ENCODE data around the gene ABHD17B. TPM values are rescaled to one million over a fixed set of nuclear protein-coding genes. Genes with fewer than 3 reads are reported as not detected.

The ABHD17B gene
- total RNA-seq, 2 donors from 2014 or later = 15.4 to 16.2 TPM

GRCh38 chr9:71928806-71929205, 17.8 kb upstream of the ABHD17B start:
- no peak overlapping the region for H3K27ac Mint-ChIP-seq
- peaks cover 0 to 5% of the 10 kb centered on the region in 2 donors for H3K36me3 Mint-ChIP-seq (ENCODE audit: insufficient read depth in 2 of 2)
- no peak for ATAC-seq (replicated peaks in 1 of 2)
- no peaks in the 10 kb centered on the region for H3K4me1 Mint-ChIP-seq (ENCODE audit: low read depth)
- H3K27me3 Mint-ChIP-seq (ENCODE audit: low read depth) = no peaks in the 10 kb centered on the region
- no peaks in the 10 kb centered on the region for H3K9me3 Mint-ChIP-seq
- DNase-seq = no peak
- no peak overlapping the region for H3K4me3 Mint-ChIP-seq

- Mint-ChIP-seq H3K4me3 (no peak overlapping the region), H3K4me1 (ENCODE audit: low read depth) (no peaks in the 10 kb centered on the region), H3K27me3 (ENCODE audit: low read depth) (no peaks in the 10 kb centered on the region), H3K27ac (no peak overlapping the region), H3K36me3 (ENCODE audit: insufficient read depth in 2 of 2) (peaks cover 0 to 5% of the 10 kb centered on the region in 2 donors), H3K9me3 (no peaks in the 10 kb centered on the region)
- no peak for ATAC-seq (replicated peaks in 1 of 2)
- DNase-seq = no peak
Observed at GRCh38 chr9:71928376-71928775, 17.4 kb upstream of the ABHD17B start.

- DNase-seq (no peak), ATAC-seq (replicated peaks in 1 of 2) (no peak)
- Mint-ChIP-seq H3K27me3 (ENCODE audit: low read depth) (no peaks in the 10 kb centered on the region), H3K27ac (no peak overlapping the region), H3K9me3 (no peaks in the 10 kb centered on the region), H3K36me3 (ENCODE audit: insufficient read depth in 2 of 2) (peaks cover 0 to 3% of the 10 kb centered on the region in 2 donors), H3K4me3 (no peak overlapping the region), H3K4me1 (ENCODE audit: low read depth) (no peaks in the 10 kb centered on the region)
Observed at GRCh38 chr9:71925834-71926233, 14.8 kb upstream of the ABHD17B start.

GRCh38 chr9:71924576-71924975, 13.6 kb upstream of the ABHD17B start:
- H3K4me3 Mint-ChIP-seq = no peak overlapping the region
- H3K27ac Mint-ChIP-seq = no peak overlapping the region
- H3K36me3 Mint-ChIP-seq (ENCODE audit: insufficient read depth in 2 of 2) = peaks cover 0 to 4% of the 10 kb centered on the region in 2 donors
- no peaks in the 10 kb centered on the region for H3K4me1 Mint-ChIP-seq (ENCODE audit: low read depth)
- H3K9me3 Mint-ChIP-seq = no peaks in the 10 kb centered on the region
- H3K27me3 Mint-ChIP-seq (ENCODE audit: low read depth) = no peaks in the 10 kb centered on the region
- ATAC-seq (replicated peaks in 1 of 2) (no peak), DNase-seq (no peak)

- no peak for DNase-seq
- H3K4me1 Mint-ChIP-seq (ENCODE audit: low read depth) = peaks cover 11% of the 10 kb centered on the region
- H3K27me3 Mint-ChIP-seq (ENCODE audit: low read depth) = no peaks in the 10 kb centered on the region
- ATAC-seq (replicated peaks in 1 of 2) = no peak
- H3K4me3 Mint-ChIP-seq = no peak overlapping the region
- H3K36me3 Mint-ChIP-seq (ENCODE audit: insufficient read depth in 2 of 2) = peaks cover 0 to 7% of the 10 kb centered on the region in 2 donors
- H3K27ac Mint-ChIP-seq = no peak overlapping the region
- H3K9me3 Mint-ChIP-seq = no peaks in the 10 kb centered on the region
Observed at GRCh38 chr9:71921190-71921814, 10.3 kb upstream of the ABHD17B start.

GRCh38 chr9:71920456-71921189, 9.6 kb upstream of the ABHD17B start:
- no peaks in the 10 kb centered on the region for H3K27me3 Mint-ChIP-seq (ENCODE audit: low read depth)
- ATAC-seq (replicated peaks in 1 of 2) (no peak), DNase-seq (no peak)
- no peak overlapping the region for H3K27ac Mint-ChIP-seq
- peaks cover 16% of the 10 kb centered on the region for H3K4me1 Mint-ChIP-seq (ENCODE audit: low read depth)
- no peaks in the 10 kb centered on the region for H3K9me3 Mint-ChIP-seq
- peaks cover 0 to 7% of the 10 kb centered on the region in 2 donors for H3K36me3 Mint-ChIP-seq (ENCODE audit: insufficient read depth in 2 of 2)
- H3K4me3 Mint-ChIP-seq = no peak overlapping the region

- ATAC-seq (replicated peaks in 1 of 2) (no peak), DNase-seq (no peak)
- H3K4me3 Mint-ChIP-seq = no peak overlapping the region
- peaks cover 0 to 7% of the 10 kb centered on the region in 2 donors for H3K36me3 Mint-ChIP-seq (ENCODE audit: insufficient read depth in 2 of 2)
- peaks cover 34% of the 10 kb centered on the region for H3K4me1 Mint-ChIP-seq (ENCODE audit: low read depth)
- no peaks in the 10 kb centered on the region for H3K27me3 Mint-ChIP-seq (ENCODE audit: low read depth)
- H3K27ac Mint-ChIP-seq = no peak overlapping the region
- no peaks in the 10 kb centered on the region for H3K9me3 Mint-ChIP-seq
Observed at GRCh38 chr9:71918419-71918818, 7.4 kb upstream of the ABHD17B start.

- Mint-ChIP-seq H3K36me3 (ENCODE audit: insufficient read depth in 2 of 2) (peaks cover 0 to 4% of the 10 kb centered on the region in 2 donors), H3K27me3 (ENCODE audit: low read depth) (no peaks in the 10 kb centered on the region), H3K4me3 (peak overlapping the region in 1 of 2 donors; percentile 50), H3K27ac (peak overlapping the region; percentile 42), H3K4me1 (ENCODE audit: low read depth) (peaks cover 47% of the 10 kb centered on the region), H3K9me3 (no peaks in the 10 kb centered on the region)
- peak; percentile 32 to 46 for DNase-seq
- ATAC-seq (replicated peaks in 1 of 2) = peak; percentile 93 to 94
Observed at GRCh38 chr9:71916834-71917534, 6.0 kb upstream of the ABHD17B start.

- no peak for DNase-seq
- ATAC-seq (replicated peaks in 1 of 2) = no peak
- no peak overlapping the region for H3K27ac Mint-ChIP-seq
- H3K9me3 Mint-ChIP-seq = no peaks in the 10 kb centered on the region
- peak overlapping the region in 1 of 2 donors; percentile 17 for H3K4me3 Mint-ChIP-seq
- peaks cover 4 to 6% of the 10 kb centered on the region in 2 donors for H3K36me3 Mint-ChIP-seq (ENCODE audit: insufficient read depth in 2 of 2)
- H3K4me1 Mint-ChIP-seq (ENCODE audit: low read depth) = peaks cover 53% of the 10 kb centered on the region
- no peaks in the 10 kb centered on the region for H3K27me3 Mint-ChIP-seq (ENCODE audit: low read depth)
Observed at GRCh38 chr9:71915495-71915894, 4.5 kb upstream of the ABHD17B start.

GRCh38 chr9:71911908-71912335, 929 bp upstream of the ABHD17B start:
- peaks cover 70% of the 10 kb centered on the region for H3K4me1 Mint-ChIP-seq (ENCODE audit: low read depth)
- no peaks in the 10 kb centered on the region for H3K9me3 Mint-ChIP-seq
- H3K36me3 Mint-ChIP-seq (ENCODE audit: insufficient read depth in 2 of 2) = peaks cover 1 to 4% of the 10 kb centered on the region in 2 donors
- peak overlapping the region; percentile 92 to 100 for H3K4me3 Mint-ChIP-seq
- DNase-seq (no peak), ATAC-seq (replicated peaks in 1 of 2) (no peak)
- H3K27me3 Mint-ChIP-seq (ENCODE audit: low read depth) = no peaks in the 10 kb centered on the region
- peak overlapping the region; percentile 97 for H3K27ac Mint-ChIP-seq

- peak in 1 of 2 donors; percentile 0 for ATAC-seq (replicated peaks in 1 of 2)
- H3K27ac Mint-ChIP-seq = peak overlapping the region; percentile 97
- no peak for DNase-seq
- peak overlapping the region; percentile 92 to 100 for H3K4me3 Mint-ChIP-seq
- no peaks in the 10 kb centered on the region for H3K9me3 Mint-ChIP-seq
- H3K36me3 Mint-ChIP-seq (ENCODE audit: insufficient read depth in 2 of 2) = peaks cover 3 to 4% of the 10 kb centered on the region in 2 donors
- H3K4me1 Mint-ChIP-seq (ENCODE audit: low read depth) = peaks cover 62% of the 10 kb centered on the region
- no peaks in the 10 kb centered on the region for H3K27me3 Mint-ChIP-seq (ENCODE audit: low read depth)
Observed at GRCh38 chr9:71910650-71911060, 338 bp downstream of the ABHD17B start.

- Mint-ChIP-seq H3K4me1 (ENCODE audit: low read depth) (peaks cover 57% of the 10 kb centered on the region), H3K27me3 (ENCODE audit: low read depth) (no peaks in the 10 kb centered on the region), H3K27ac (peak overlapping the region; percentile 97), H3K9me3 (no peaks in the 10 kb centered on the region), H3K36me3 (ENCODE audit: insufficient read depth in 2 of 2) (peaks cover 4% of the 10 kb centered on the region in 2 donors), H3K4me3 (peak overlapping the region; percentile 92 to 100)
- ATAC-seq (replicated peaks in 1 of 2) (no peak), DNase-seq (peak; percentile 41 to 43)
Observed at GRCh38 chr9:71909887-71910649, 925 bp downstream of the ABHD17B start.

All from activated T-cell treated with anti-CD3 and anti-CD28 coated beads, Interleukin-2, amount 50 U/mL, for 72 hours (primary cell).